Body of pancreas (tissue), 4 donors: Measurements from ENCODE around the gene BROX. TPM values are rescaled to one million over a fixed set of nuclear protein-coding genes. Genes with fewer than 3 reads are reported as not detected.

Source experiments
- ATAC-seq: fragments of 150-250 bp; one replicate; pipeline ENCODE4 v1.9.1; 2016
- DNase-seq, 4 donors: peaks; one replicate each; pipeline ENCODE4 v3.0.0-alpha.2; 2019
- H3K27ac ChIP-seq, 4 donors: fragments of 200-600 bp; sonication (generic); 1 replicate in 3 of 4; 2 replicates in 1 of 4; pipeline versions ENCODE4 v1.5.1 to v1.6.1; 2016 to 2019; ENCODE audit warnings: mild to moderate bottlenecking in 1 of 4, mixed read lengths in 1 of 4, moderate library complexity in 1 of 4
- H3K27me3 ChIP-seq, 2 donors: fragments of 200-600 bp; sonication (generic); one replicate each; pipeline ENCODE4 v1.6.0; 2016; ENCODE audit warnings: mild to moderate bottlenecking in 1 of 2
- H3K36me3 ChIP-seq, 2 donors: fragments of 200-600 bp; sonication (generic); replicated peaks in 1 of 2; 2 replicates each; pipeline ENCODE4 v1.5.1; 2016; ENCODE audit warnings: low read depth in 2 of 2; ENCODE audit not compliant: insufficient read depth in 1 of 2
- H3K4me1 ChIP-seq: fragments of 200-600 bp; sonication (generic); one replicate; pipeline ENCODE4 v1.6.0; 2016
- H3K4me3 ChIP-seq, 2 donors: fragments of 200-600 bp; sonication (generic); 1 replicate in 1 of 2; 2 replicates in 1 of 2; pipeline ENCODE4 v1.5.1; 2016 to 2019
- H3K9me3 ChIP-seq, 3 donors: fragments of 200-600 bp; sonication (generic); 1 replicate in 2 of 3; 2 replicates in 1 of 3; pipeline ENCODE4 v1.5.1; 2016
- CTCF ChIP-seq, 7 experiments: fragments of 450-650 bp in 4 of 7; fragments of 200-600 bp in 3 of 7; sonication (generic) in 3 of 7; IDR thresholded peaks; one replicate each; pipeline ENCODE4 v1.5.1; 2016 to 2019; ENCODE audit warnings: antibody characterized with exemption in 7 of 7
- POLR2A ChIP-seq, 3 donors: fragments of 450-650 bp; IDR thresholded peaks; one replicate each; pipeline ENCODE4 v1.6.1; 2016; ENCODE audit warnings: antibody characterized with exemption in 3 of 3, mild to moderate bottlenecking in 2 of 3
- WGBS, 2 donors: methylation state at CpG; one replicate each; pipeline ENCODE4 v1.1.5; 2017; 5-methylcytosine and 5-hydroxymethylcytosine counted together
- intact Hi-C: fragments of 100-400 bp; cut with DNase I; formaldehyde crosslinking; loops from one replicate; pipeline ENCODE4 v1.15.1; 2023
- total RNA-seq, 2 donors: library from RNA; depleted of rRNA; stranded (reverse); fragments of >200 nt; gene quantifications; one replicate each; pipeline ENCODE4 v1.1.0, GENCODE V29; 2016

The BROX gene
- total RNA-seq, 2 donors from 2014 or later, result 12.5 to 18.2 TPM

- no peaks in the 10 kb centered on the region for H3K27me3 ChIP-seq
- no peaks in the 10 kb centered on the region for H3K9me3 ChIP-seq
- WGBS, 2 donors, result 74 to 90% methylated on average over 2 of the region's 2 CpGs
- intact Hi-C loops, result no loop called here
- peaks cover under 1% of the 10 kb centered on the region for H3K4me1 ChIP-seq
- ATAC-seq, result no peak
- no peak overlapping the region for H3K4me3 ChIP-seq
- no peaks in the 10 kb centered on the region for H3K36me3 ChIP-seq
- no peak overlapping the region for H3K27ac ChIP-seq
- TF ChIP-seq CTCF (IDR thresholded peaks at IDR 0.05) (no peak), POLR2A (IDR thresholded peaks at IDR 0.05) (no peak)
- no peak for DNase-seq
These were observed 15.2 kb upstream of the BROX start for GRCh38 chr1:222697203-222697602.

- Histone ChIP-seq H3K4me3 (no peak overlapping the region), H3K27ac (no peak overlapping the region), H3K36me3 (no peaks in the 10 kb centered on the region), H3K9me3 (no peaks in the 10 kb centered on the region), H3K4me1 (peaks cover 7% of the 10 kb centered on the region), H3K27me3 (no peaks in the 10 kb centered on the region)
- intact Hi-C loops, result no loop called here
- TF ChIP-seq CTCF (IDR thresholded peaks at IDR 0.05) (no peak), POLR2A (IDR thresholded peaks at IDR 0.05) (no peak)
- DNase-seq, result no peak
- ATAC-seq, result no peak
- 85 to 94% methylated on average over 2 of the region's 2 CpGs for WGBS, 2 donors
These were observed 14.5 kb upstream of the BROX start for GRCh38 chr1:222697826-222698225.

GRCh38 chr1:222702210-222702609 is 10.2 kb upstream of the BROX start:
- DNase-seq (no peak), ATAC-seq (no peak)
- no peak overlapping the region for H3K27ac ChIP-seq
- TF ChIP-seq CTCF (IDR thresholded peaks at IDR 0.05) (no peak), POLR2A (IDR thresholded peaks at IDR 0.05) (no peak)
- intact Hi-C loops, result no loop called here
- H3K4me1 ChIP-seq, result peaks cover 8% of the 10 kb centered on the region
- WGBS, 2 donors, result 44 to 54% methylated on average over 4 of the region's 4 CpGs
- H3K4me3 ChIP-seq, result no peak overlapping the region
- no peaks in the 10 kb centered on the region for H3K9me3 ChIP-seq
- H3K36me3 ChIP-seq, result no peaks in the 10 kb centered on the region
- no peaks in the 10 kb centered on the region for H3K27me3 ChIP-seq

DNA sequence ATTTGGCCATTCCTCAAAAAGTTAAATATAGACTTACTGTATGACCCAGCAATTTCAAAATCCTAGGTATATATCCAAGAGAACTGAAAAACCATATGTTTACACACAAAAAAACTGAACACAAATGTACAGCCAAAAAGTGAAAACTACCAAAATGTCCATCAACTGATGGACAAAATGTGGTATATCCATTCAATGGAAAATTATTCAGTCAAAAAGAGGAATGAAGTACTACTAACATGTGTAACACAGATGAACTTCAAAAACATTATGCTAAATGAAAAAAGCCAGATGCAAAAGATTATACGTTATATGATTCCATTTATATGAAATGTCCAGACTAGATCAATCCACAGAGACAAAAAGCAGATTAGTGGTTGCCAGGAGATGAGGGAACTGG is 8.1 kb upstream of the BROX start:
- Histone ChIP-seq H3K4me1 (peaks cover 13% of the 10 kb centered on the region), H3K9me3 (no peaks in the 10 kb centered on the region), H3K27ac (no peak overlapping the region), H3K4me3 (no peak overlapping the region), H3K27me3 (no peaks in the 10 kb centered on the region), H3K36me3 (no peaks in the 10 kb centered on the region)
- no peak for TF ChIP-seq POLR2A (IDR thresholded peaks at IDR 0.05)
- no peak for TF ChIP-seq CTCF (IDR thresholded peaks at IDR 0.05)
- ATAC-seq, result no peak
- 89 to 100% methylated on average over 1 of the region's 1 CpG for WGBS, 2 donors
- DNase-seq, result no peak
- intact Hi-C loops, result no loop called here

GRCh38 chr1:222706815-222707214 is 5.5 kb upstream of the BROX start:
- no peak for TF ChIP-seq CTCF (IDR thresholded peaks at IDR 0.05)
- no peak for TF ChIP-seq POLR2A (IDR thresholded peaks at IDR 0.05)
- H3K4me1 ChIP-seq, result peaks cover 27% of the 10 kb centered on the region
- WGBS, 2 donors, result 70 to 81% methylated on average over 4 of the region's 4 CpGs
- ATAC-seq (no peak), DNase-seq (no peak)
- H3K4me3 ChIP-seq, result no peak overlapping the region
- no peak overlapping the region for H3K27ac ChIP-seq
- no peaks in the 10 kb centered on the region for H3K9me3 ChIP-seq
- no peaks in the 10 kb centered on the region for H3K27me3 ChIP-seq
- intact Hi-C loops, result no loop called here
- H3K36me3 ChIP-seq, result no peaks in the 10 kb centered on the region
